HG03175 (cell line): ENCODE results near the gene PGAP6.
A peak's percentile ranks its signal among the peaks of the same experiment; 100 is the strongest.
"Not testable (repeated sequence)": the region's sequence is repeated elsewhere in the genome, so short reads cannot be mapped to it uniquely, and the experiment has no call there.

Experiments
- ATAC-seq: cut with Tn5 transposase; IDR thresholded peaks from one replicate; pipeline ENCODE4 v1.9.1; 2021; ENCODE audit warnings: mild to moderate bottlenecking, moderate library complexity; ENCODE audit not compliant: unreplicated experiment

Gene PGAP6

GRCh38 chr16:351804-352520 lies 29.8 kb downstream of the PGAP6 start:
- peak; percentile 25 for ATAC-seq

- ATAC-seq = no peak
These were observed 31.6 kb downstream of the PGAP6 start for GRCh38 chr16:350203-350602.

- peak; percentile 32 for ATAC-seq
These were observed 32.6 kb downstream of the PGAP6 start for GRCh38 chr16:349211-349610.

- not testable (repeated sequence) for ATAC-seq
These were observed 33.3 kb downstream of the PGAP6 start for GRCh38 chr16:348495-348894.

GRCh38 chr16:347203-347602 lies 34.6 kb downstream of the PGAP6 start:
- ATAC-seq = no peak

GRCh38 chr16:346587-346986 lies 35.2 kb downstream of the PGAP6 start:
- ATAC-seq = no peak

- ATAC-seq = no peak
These were observed 36.0 kb downstream of the PGAP6 start for GRCh38 chr16:345772-346171.

- ATAC-seq = no peak
These were observed 39.1 kb downstream of the PGAP6 start for GRCh38 chr16:342455-343213.

GRCh38 chr16:341974-342336 lies 39.8 kb downstream of the PGAP6 start:
- not testable (repeated sequence) for ATAC-seq

- not testable (repeated sequence) for ATAC-seq
These were observed 40.4 kb downstream of the PGAP6 start for GRCh38 chr16:341095-341973.

- no peak for ATAC-seq
These were observed 41.2 kb downstream of the PGAP6 start for GRCh38 chr16:340370-341091.

- ATAC-seq = no peak
These were observed 42.1 kb downstream of the PGAP6 start for GRCh38 chr16:339680-340079.

- ATAC-seq = no peak
These were observed 43.7 kb downstream of the PGAP6 start for GRCh38 chr16:337975-338575.

GRCh38 chr16:337437-337836 lies 44.3 kb downstream of the PGAP6 start:
- ATAC-seq = no peak

- no peak for ATAC-seq
These were observed 45.5 kb downstream of the PGAP6 start for GRCh38 chr16:336269-336668.

GRCh38 chr16:334861-335632 lies 46.7 kb downstream of the PGAP6 start:
- ATAC-seq = not testable (repeated sequence)

- ATAC-seq = not testable (repeated sequence)
These were observed 47.5 kb downstream of the PGAP6 start for GRCh38 chr16:334164-334832.

GRCh38 chr16:333406-334094 lies 48.2 kb downstream of the PGAP6 start:
- ATAC-seq = no peak
